HepG2 (cell line): ENCODE data around the gene CACHD1. TPM values are rescaled to one million over a fixed set of nuclear protein-coding genes. Genes with fewer than 3 reads are reported as not detected.

Source experiments
- ATAC-seq: fragments of 200-7000 bp; cut with Tn5 transposase; 3 replicates; pipeline ENCODE4 v1.9.1; 2020; ENCODE audit warnings: mild to moderate bottlenecking, moderate library complexity
- BruUV-seq: library from RNA; stranded (reverse); fragments of 400-500 nt; replicated peaks from 2 replicates; lab custom pipeline; 2021; lab: Mats Ljungman, UMichigan
- CTCF ChIA-PET: fragments of 300-600 bp; formaldehyde crosslinking; extraction: SDS; loops from one replicate; lab custom pipeline; 2021; ENCODE audit warnings: low total read pairs, inconsistent platforms, low intra/inter-chr PET ratio; lab: Yijun Ruan, JAX
- POLR2A ChIA-PET: fragments of 350-600 bp; sonication (Branson Sonifier 250); formaldehyde crosslinking; loops from one replicate; lab custom pipeline; 2020; ENCODE audit warnings: antibody characterized with exemption, inconsistent platforms; lab: Yijun Ruan, JAX
- DNase-seq: peaks from one replicate; pipeline ENCODE4 v3.0.0-alpha.2; 2015; ENCODE audit warnings: low spot score
- FAIRE-seq: peaks from 3 replicates; lab custom pipeline; 2011; peaks lifted over from hg19 to GRCh38; lab: Jason Lieb, UNC
- H2AFZ ChIP-seq: one replicate; pipeline ENCODE4 v1.6.1; 2011; ENCODE audit warnings: low read length, inconsistent platforms
- H3K27ac ChIP-seq: fragments of 300-600 bp; 3 replicates; pipeline ENCODE4 v1.8.0; 2011; ENCODE audit warnings: mixed run types, mild to moderate bottlenecking, mixed read lengths, low read length, inconsistent platforms; ENCODE audit not compliant: insufficient read depth; ENCODE audit errors: extremely low read length
- H3K27me3 ChIP-seq, 2 experiments: fragments of 200-600 bp in 1 of 2; 2 replicates in 1 of 2; 3 replicates in 1 of 2; pipeline versions ENCODE4 v1.6.0 to v1.8.0; 2011; ENCODE audit warnings: low read length in 2 of 2, mild to moderate bottlenecking in 2 of 2, moderate library complexity in 2 of 2, inconsistent platforms in 1 of 2; ENCODE audit not compliant: insufficient read depth in 2 of 2, control insufficient read depth in 1 of 2
- H3K36me3 ChIP-seq, 2 experiments: fragments of 200-600 bp in 1 of 2; replicated peaks in 1 of 2; 2 replicates in 1 of 2; 3 replicates in 1 of 2; pipeline versions ENCODE4 v1.5.1 to v1.8.0; 2011; ENCODE audit warnings: low read length in 2 of 2, inconsistent platforms in 1 of 2; ENCODE audit not compliant: insufficient read depth in 2 of 2, control insufficient read depth in 1 of 2
- H3K4me1 ChIP-seq: 2 replicates; pipeline ENCODE4 v1.5.1; 2012; ENCODE audit warnings: low read length, inconsistent platforms; ENCODE audit not compliant: insufficient read depth
- H3K4me2 ChIP-seq: 2 replicates; pipeline ENCODE4 v1.6.0; 2011; ENCODE audit warnings: low read depth, low read length, inconsistent platforms
- H3K4me3 ChIP-seq, 3 experiments: fragments of 200-600 bp in 1 of 3; sonication (generic), shearing (Covaris generic) in 1 of 3; replicated peaks in 1 of 3; 2 replicates each; pipeline ENCODE4 v1.5.1; 2011 to 2016; ENCODE audit warnings: low read length in 3 of 3, inconsistent platforms in 2 of 3, low read depth in 2 of 3, mild to moderate bottlenecking in 2 of 3, control low read depth in 1 of 3, mixed read lengths in 1 of 3; ENCODE audit not compliant: insufficient read depth in 1 of 3
- H3K79me2 ChIP-seq: one replicate; pipeline ENCODE4 v1.6.1; 2011; ENCODE audit warnings: low read length, inconsistent platforms; ENCODE audit not compliant: insufficient read depth
- H3K9ac ChIP-seq: 2 replicates; pipeline ENCODE4 v1.6.0; 2011; ENCODE audit warnings: mild to moderate bottlenecking, low read depth, low read length, inconsistent platforms; ENCODE audit not compliant: insufficient read depth
- H3K9me3 ChIP-seq: 2 replicates; pipeline ENCODE4 v1.5.1; 2012; ENCODE audit warnings: mild to moderate bottlenecking, low read length
- H4K20me1 ChIP-seq: 2 replicates; pipeline ENCODE4 v1.6.0; 2011; ENCODE audit warnings: inconsistent platforms, mild to moderate bottlenecking, low read length, moderate library complexity; ENCODE audit not compliant: insufficient read depth
- AKNA ChIP-seq: sonication (generic); formaldehyde crosslinking; IDR thresholded peaks from 2 replicates; pipeline ENCODE4 v1.4.0; 2020; ENCODE audit warnings: missing genetic modification reagents, borderline replicate concordance
- KDM4B ChIP-seq: sonication (generic); formaldehyde crosslinking; IDR thresholded peaks from 2 replicates; pipeline ENCODE4 v1.4.0; 2020; ENCODE audit warnings: missing genetic modification reagents
- MIXL1 ChIP-seq: IDR thresholded peaks from 2 replicates; pipeline ENCODE4 v1.6.1; 2016
- SSRP1 ChIP-seq: IDR thresholded peaks from 2 replicates; pipeline ENCODE4 v1.6.1; 2016; ENCODE audit warnings: control low read depth
- TRAFD1 ChIP-seq: sonication (generic); formaldehyde crosslinking; IDR thresholded peaks from 2 replicates; pipeline ENCODE4 v1.5.1; 2020; ENCODE audit warnings: missing genetic modification reagents, mild to moderate bottlenecking, borderline replicate concordance
- ZNF747 ChIP-seq: sonication (generic); formaldehyde crosslinking; IDR thresholded peaks from 2 replicates; pipeline ENCODE4 v1.8.1; 2023; ENCODE audit warnings: missing genetic modification reagents, mild to moderate bottlenecking, borderline replicate concordance
- WGBS: methylation state at CpG from one replicate; pipeline ENCODE4 v1.1.6; 2017; ENCODE audit warnings: low lambda C conversion rate; 5-methylcytosine and 5-hydroxymethylcytosine counted together
- in situ Hi-C: cut with HindIII; loops from 2 replicates; pipeline ENCODE4 v1.10.0; 2017; ENCODE audit warnings: low pct_unique_long_range_greater_than_20kb; ENCODE audit not compliant: extremely low pct_ligation_motif_present
- intact Hi-C: fragments of 100-400 bp; cut with micrococcal nuclease; formaldehyde crosslinking; loops from one replicate; pipeline ENCODE4 v1.10.0; 2022; ENCODE audit not compliant: unreplicated experiment
- polyA plus RNA-seq, 8 experiments: library from polyadenylated mRNA; depleted of rRNA in 3 of 8; stranded (reverse) in 7 of 8; unstranded in 1 of 8; fragments of >200 nt; fragmentation: Illumina TruSeq in 4 of 8; extraction: Trizol in 4 of 8; gene quantifications; 2 replicates each; pipeline versions ENCODE4 v1.2.1 to v1.2.3, GENCODE V29; 2011 to 2016; ENCODE audit warnings: low read depth in 4 of 8, missing spikeins in 1 of 8, mixed read lengths in 1 of 8; ENCODE audit not compliant: insufficient read depth in 1 of 8
- total RNA-seq, 5 experiments: library from RNA; depleted of rRNA; stranded (reverse); fragments of >200 nt; fragmentation: Illumina TruSeq; extraction: Trizol; gene quantifications; 2 replicates each; pipeline ENCODE4 v1.2.3, GENCODE V29; 2016; ENCODE audit warnings: low read depth in 1 of 5

Gene CACHD1
- total and polyA plus RNA-seq, 2 of the 13 experiments (the other 11 are each of a cell fraction or from before 2014, with no cell fraction given) = 0.11 TPM; not detected in 1

GRCh38 chr1:64425521-64425920 is 44.4 kb upstream of the CACHD1 start:
- Histone ChIP-seq H3K36me3 (no peaks in the 10 kb centered on the region), H3K27ac (no peak overlapping the region), H3K4me2 (no peak overlapping the region), H3K4me1 (no peaks in the 10 kb centered on the region), H4K20me1 (no peaks in the 10 kb centered on the region), H2AFZ (no peak overlapping the region), H3K79me2 (no peaks in the 10 kb centered on the region), H3K4me3 (no peak overlapping the region), H3K9ac (no peak overlapping the region), H3K9me3 (no peaks in the 10 kb centered on the region), H3K27me3 (no peaks in the 10 kb centered on the region)
- TF ChIP-seq ZNF747 (no peak), AKNA (CRISPR knock-in tag) (no peak), MIXL1 (no peak), TRAFD1 (CRISPR knock-in tag) (no peak), KDM4B (CRISPR knock-in tag) (no peak), SSRP1 (no peak)
- FAIRE-seq (no peak), DNase-seq (no peak), ATAC-seq (no peak)
- in situ Hi-C loops (no loop called here), intact Hi-C loops (no loop called here)
- ChIA-PET CTCF (no interaction called here), POLR2A (no interaction called here)
- WGBS = 47% methylated on average over 2 of the region's 2 CpGs
- no TSS peak for BruUV-seq
